ENCODE results near the gene KLK2.
A peak's percentile ranks its signal among the peaks of the same experiment; 100 is the strongest.
"Not testable (repeated sequence)": the region's sequence is repeated elsewhere in the genome, so short reads cannot be mapped to it uniquely, and the experiment has no call there.

The KLK2 gene

DNA sequence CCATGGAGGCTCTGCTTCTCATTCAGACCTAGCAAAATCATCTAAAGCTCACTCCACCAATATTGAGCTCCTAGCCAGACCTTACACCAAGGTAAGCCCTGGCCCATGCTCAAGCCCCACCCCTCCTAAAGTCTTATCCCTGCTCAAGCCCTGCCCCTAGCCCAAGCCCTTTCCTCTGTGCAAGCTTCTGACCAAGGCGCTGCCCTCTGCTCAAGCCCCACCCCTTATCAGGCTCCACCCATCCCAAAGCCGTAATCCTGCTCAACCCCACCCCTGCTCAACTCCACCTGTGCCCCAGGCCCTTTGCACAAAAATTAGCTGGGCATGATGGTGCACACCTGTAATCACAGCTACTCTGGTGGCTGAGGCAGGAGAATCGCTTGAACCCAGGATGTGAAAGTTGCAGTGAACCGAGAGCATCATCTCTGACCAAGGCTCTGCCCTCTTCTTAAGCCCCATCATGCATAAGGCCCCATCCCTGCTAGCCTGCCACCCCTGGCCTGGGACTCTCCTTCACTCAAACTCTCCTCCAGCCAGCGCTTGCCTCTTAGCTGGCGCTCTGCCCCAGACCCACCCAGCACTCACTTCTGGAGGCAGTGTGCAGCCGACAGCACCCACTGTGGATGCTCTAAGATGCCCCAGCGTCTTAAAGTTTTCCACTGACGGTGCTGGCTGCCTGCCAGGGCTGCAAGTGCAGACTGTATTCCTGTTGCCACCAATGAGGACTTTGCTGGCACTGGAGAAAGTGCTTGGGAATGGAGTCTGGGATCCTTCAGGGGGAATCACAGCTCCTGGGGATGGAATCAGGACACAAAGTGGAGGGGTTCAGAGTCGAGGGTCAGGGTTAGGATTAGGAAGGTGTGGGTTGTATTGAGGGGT, 21.5 kb downstream of the KLK2 start:
- DNase-seq (ENCODE audit: low read depth), result no peak

DNA sequence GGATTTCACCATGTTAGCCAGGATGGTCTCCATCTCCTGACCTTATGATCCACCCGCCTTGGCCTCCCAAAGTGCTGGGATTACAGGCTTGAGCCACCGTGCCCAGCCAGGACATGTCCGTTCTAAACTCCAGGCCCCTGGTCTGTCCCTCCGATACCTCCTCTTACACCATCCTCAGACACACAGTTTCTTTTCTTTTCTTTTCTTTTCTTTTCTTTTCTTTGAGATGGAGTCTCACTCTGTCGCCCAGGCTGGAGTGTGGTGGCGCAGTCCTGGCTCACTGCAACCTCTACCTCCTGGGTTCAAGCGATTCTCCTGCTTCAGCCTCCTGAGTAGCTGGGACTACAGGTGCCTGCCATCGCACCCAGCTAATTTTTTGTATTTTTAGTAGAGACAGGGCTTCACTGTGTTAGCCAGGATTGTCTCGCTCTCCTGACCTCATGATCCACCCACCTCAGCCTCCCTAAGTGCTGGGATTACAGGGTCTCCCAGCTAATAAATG, 22.9 kb downstream of the KLK2 start:
- not testable (repeated sequence) for DNase-seq (ENCODE audit: low read depth)

DNA sequence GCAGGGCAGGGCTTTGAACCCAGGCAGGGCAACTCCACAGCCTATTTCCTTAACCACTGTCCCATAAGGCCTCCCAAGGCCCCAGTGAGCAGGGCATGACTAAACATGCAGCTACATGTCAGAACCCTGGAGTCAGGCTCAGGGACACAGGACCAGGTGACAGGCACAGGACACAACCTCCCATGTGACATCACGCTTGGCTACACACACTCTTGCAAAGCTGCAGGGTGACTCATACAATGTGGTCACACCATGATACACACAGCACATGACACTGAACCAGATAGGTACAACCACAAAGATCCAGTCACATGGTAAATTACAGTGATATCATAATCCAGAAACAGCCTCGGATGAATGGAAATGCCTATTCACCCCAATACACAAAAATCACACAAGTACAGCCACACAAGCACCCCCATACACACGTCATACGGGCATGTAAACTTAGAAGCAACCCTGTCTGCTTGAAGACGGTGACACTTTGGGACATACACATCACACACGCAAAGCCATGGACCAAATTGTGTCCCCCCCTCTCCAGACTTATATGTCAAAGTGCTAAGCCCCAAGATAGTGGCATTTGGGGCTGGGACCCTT, 23.5 kb downstream of the KLK2 start:
- peak; percentile 57 for DNase-seq (ENCODE audit: low read depth)

DNA sequence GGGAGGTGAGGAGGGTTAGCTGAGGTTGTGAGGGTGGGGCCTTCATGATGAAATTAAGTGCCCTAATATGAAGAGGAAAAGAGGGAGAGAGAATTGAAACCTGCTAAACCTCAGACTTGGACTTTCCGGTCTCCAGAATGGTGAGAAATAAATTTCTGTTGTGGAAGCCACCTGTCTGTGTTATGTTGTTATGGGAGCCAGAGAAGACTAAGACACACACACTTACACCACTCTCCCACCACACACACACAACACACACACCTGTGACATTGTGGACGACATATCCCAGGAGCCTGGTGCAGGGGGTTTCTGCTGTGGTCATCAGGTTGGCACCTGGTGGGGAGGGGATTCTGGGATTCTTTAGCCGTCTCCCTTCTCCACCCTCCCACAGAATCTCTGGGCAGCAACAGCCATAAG, 24.0 kb downstream of the KLK2 start:
- no peak for DNase-seq (ENCODE audit: low read depth)

DNA sequence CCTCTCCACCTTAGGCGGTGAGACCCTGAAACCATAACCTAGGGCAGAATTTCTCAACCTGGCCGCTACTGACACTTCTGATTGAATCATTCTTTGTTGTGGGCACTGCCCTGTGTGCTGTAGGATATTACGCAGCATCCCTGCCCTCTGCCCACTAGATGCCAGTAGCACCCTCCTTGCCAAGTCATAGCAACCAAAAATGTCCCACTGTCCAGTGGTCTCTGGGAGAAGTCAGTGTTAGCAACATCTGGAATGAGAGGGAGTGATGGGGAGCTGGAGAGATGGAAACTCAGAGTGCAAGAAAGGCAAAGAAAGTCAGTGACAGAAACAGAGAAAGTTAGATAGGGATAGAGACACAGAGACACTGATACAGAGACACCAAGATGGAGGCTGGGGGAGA, 24.4 kb downstream of the KLK2 start:
- DNase-seq (ENCODE audit: low read depth), result no peak

DNA sequence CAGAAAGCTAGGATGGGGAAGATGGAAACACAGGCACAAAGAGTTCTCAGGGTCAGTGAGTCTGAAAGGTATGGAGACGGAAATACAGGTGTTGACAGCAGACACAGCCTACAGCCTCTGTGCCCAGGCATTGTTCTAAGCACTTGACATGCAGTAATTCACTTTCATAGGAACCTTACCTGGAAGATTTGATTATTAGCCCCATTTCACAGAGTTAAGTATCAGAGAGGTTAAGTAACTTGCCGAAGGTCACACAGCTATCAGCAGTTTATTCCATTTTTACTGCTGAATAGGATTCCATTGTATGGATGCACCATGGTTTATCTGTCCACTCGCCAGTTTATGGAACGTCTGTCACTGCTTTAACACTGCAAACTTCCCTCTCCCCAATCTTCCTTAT, 24.8 kb downstream of the KLK2 start:
- DNase-seq (ENCODE audit: low read depth), result no peak

DNA sequence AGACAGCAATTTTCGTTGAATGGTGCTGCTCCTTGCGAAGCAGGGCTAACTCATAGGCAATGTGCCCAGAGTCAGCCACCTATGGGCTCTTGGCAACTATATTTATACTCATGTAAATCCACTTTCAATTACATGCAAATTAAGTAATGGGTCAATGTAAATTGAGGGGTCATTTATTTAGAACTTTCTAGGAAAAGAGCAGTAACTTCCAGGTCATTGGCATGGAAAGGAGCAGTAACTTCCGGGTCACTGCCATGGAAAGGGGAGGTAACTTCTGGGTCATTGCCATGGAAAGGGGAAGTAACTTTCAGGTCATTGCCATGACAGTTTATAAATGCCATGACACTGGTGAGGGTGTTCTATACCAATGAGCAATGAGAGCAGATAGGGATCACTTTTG, 26.3 kb downstream of the KLK2 start:
- DNase-seq (ENCODE audit: low read depth), result no peak

DNA sequence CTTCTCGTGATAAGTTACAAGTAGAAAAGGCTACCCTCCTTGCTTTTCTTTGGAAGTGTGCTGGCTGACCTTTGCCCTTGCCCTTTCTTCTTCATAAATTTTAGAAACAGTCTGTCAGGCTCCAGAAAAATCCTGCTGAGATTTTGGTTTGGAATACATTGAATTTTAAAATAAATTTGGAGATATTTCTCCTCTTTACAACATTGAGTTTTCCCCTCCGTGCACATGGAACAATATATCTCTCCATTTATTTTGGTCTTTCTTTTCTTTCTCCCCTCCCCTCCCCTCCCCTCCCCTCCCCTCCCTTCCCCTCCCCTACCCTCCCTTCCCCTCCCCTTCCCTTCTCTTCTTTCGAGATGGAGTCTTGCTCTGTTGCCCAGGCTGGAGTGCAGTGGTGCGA, 29.4 kb downstream of the KLK2 start:
- no peak for DNase-seq (ENCODE audit: low read depth)

DNA sequence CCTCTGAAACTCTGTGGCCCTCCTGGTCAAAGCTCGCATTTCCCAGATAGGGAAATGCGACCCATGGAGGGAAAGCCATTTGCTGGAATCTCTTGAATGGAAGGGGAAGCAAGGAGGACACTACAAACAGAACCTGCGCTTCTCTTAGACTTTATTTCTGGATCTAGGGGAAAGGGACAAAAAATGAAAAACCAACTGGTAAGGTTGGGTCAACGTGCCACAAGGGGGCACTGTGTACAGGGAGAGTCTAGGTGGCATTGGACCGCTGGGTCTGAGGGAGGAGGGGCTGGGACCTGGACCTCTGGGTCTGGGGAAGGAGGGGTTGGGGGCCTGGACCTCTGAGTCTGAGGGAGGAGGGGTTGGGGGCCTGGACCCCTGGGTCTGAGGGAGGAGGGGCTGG, 33.0 kb downstream of the KLK2 start:
- DNase-seq (ENCODE audit: low read depth), result peak; percentile 26

DNA sequence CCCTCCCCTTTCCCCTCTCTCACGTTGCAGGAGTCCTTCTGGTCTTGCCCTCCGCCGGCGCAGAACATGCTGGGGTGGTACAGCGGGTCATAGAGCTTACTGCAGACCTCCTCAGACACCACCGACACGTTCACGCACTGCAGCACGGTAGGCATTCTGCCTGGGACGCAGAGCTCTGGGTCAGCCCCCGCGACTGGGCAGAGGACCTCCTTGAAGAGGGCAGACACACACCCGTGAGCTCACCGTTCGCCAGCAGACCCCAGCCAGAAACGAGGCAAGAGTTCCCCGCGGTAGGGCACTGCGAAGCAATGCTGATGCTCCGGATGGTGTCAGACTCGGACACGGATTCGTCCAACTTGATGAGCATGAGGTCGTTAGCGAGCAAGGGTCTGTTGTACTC, 35.1 kb downstream of the KLK2 start:
- DNase-seq (ENCODE audit: low read depth), result no peak

DNA sequence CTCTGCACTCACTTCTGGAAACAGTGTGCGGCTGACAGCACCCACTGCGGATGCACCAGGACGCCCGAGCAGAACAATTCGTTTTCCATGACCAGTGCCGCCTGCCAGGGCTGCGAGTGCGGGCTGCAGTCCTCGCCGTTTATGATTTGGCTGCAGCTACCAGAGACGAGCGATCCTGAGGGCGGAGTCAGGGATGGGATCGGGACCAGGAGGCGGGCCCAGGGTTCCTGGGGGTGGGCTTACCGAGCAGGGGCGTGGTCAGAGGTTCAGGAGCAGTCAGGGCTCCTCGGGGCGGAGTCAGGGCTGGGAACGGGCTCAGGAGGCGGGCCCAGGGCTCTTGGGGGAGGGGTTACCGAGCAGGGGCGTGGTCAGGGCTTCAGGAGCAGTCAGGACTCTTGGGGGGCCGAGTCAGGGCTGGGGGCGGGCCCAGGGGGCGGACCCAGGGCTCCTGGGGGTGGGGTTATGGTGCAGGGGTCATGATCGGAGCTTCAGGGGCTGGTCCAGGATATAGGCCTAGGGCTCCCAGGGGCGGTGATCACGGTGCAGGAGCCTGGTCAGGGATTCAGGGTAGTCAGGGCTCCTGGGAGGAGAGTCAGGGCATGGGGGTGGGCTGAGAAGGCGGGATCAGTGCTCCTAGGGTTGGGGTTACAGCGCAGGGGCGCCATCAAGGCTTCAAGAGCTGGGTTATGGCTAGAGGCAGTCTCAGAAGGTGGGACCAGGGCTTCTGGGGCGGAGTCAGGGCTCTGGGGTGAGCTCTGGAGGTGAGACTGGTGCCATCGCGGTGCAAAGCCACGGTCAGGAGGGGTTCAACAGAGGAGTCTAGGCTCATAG, 36.2 kb downstream of the KLK2 start:
- peak; percentile 47 for DNase-seq (ENCODE audit: low read depth)

DNA sequence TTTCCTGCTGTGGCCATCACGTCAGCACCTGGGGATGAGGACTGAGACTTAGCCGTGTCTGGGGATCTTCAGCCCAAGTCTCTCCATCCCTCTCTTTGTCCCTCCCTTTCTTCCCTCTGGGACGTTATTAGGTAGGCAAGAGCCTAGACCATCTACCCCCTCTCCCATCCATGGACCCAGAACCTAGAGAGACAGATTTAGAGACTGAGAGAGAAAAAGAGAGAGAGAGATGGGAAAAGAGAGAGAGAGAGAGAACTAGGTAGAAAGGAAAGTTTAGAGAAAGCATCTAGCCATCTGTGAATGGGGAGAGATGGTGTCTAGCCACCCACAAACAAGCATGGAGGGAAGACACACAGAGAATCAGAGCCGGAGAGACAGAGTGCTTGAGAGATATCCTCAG, 37.5 kb downstream of the KLK2 start:
- no peak for DNase-seq (ENCODE audit: low read depth)

DNA sequence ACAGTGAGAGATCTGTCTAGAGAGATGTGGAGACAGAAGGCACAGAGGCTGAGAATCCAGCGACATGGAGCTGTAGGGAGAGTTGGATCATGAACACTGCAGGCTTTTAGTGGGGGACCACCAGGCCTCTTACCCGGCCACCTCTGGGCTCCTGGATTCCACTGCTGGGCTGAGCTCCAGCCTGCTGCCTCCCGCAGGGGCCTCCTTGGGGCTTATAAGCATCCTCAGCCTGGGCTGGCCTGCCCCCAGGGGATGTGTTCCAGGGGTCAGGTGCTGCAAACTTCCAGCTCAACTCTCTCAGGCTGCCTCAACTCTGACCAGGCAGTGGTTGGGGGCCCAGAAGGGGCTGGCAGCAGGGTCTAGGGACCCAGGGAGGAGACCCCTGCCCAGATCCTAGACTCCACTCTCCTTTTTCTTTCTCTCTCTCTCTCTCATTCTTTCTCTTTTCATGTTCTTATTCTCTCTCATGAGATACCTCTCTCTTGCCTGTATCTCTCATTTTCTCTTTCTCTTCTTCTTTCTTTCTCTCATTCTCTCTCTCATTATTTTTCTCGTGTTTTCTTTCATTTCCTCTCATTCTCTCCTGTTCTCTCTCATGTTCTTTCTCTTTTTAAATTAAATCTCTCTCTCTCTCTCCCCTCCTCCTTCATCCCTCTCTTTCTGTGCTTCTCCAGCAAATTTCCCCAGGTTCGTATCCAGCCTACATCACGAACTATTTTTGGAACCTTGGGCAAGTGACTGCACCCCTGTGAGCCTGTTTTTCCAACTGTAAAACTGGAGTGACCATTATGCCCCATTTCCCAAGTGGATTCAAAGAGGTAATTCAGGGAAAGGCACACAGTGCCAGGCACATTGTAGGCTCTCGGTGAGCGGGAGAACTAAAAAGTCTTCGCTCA, 38.2 kb downstream of the KLK2 start, which contains the start of gene KLK4:
TSS of gene KLK4 (minus strand) at position 190 of the 896 bp plus-strand sequence. CDS start 657 bp downstream, outside the sequence.
- no peak for DNase-seq (ENCODE audit: low read depth)

DNA sequence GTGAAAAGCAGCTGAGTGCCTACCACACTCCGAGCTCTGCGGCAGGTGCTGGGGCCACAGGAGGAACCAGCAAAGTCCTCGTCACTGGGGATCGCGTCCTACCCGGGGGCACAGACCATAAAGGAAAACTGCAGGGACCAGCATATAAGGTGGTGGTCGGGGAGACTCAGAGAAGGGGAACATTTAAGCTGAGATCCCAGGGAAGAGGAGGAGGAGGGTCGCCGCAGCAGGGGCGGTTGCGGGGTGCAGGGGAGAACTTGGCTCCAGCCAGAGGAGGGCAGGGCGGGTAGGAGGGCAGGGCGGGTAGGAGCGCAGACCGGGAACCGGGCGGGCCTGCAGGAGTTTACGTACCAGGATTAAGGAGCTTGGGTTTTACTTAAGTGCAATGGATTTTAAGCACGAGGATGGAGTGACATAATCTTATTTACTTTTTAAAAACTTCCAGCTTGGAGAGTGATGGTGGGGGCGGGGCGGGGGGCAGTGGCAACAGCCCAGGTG, 38.9 kb downstream of the KLK2 start:
- no peak for DNase-seq (ENCODE audit: low read depth)

DNA sequence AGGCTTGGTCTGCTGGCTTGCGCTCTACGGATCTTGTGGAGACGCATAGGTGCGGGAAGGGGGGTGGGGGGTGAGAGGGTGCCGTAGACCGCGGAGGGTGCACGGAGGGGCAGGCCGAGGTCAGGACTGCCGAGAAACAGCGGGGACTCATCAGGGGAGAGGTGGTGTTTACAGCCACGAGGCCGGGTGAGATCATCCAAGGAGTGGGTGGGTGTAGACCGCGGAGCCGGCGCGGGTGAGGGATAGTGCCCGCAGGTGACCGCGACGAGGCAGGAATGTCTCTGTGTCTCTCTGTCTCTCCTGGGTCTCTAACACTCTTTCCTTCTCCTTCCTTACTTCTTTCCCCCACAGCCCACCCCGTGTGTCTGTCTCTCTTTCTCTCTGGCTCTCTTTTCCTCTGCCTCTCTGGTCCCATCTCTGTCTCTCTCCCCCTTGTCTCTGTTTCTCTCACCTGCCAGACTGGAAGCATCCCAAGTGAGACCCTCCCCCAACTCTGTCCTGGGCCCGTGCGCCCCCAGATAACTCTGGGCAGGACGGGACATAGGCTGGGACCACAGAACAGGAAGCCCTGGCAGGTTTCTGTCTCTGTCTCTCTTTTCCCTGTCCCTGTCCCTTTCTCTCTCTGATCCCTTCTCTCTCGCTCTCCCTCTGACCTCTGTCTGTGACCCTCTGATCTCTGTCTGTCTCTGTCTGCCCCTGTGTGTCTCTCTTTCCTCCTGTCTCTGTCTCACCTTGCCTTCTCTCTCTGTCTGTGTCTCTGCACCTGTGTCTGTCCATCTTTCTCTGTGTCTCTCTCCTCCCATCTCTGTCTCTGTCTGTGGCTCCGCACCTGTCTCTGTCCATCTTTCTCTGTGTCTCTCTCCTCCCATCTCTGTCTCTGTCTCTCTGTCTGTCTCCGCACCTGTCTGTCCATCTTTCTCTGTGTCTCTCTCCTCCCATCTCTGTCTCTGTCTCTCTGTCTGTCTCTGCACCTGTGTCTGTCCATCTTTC, 39.8 kb downstream of the KLK2 start:
- DNase-seq (ENCODE audit: low read depth), result no peak

DNA sequence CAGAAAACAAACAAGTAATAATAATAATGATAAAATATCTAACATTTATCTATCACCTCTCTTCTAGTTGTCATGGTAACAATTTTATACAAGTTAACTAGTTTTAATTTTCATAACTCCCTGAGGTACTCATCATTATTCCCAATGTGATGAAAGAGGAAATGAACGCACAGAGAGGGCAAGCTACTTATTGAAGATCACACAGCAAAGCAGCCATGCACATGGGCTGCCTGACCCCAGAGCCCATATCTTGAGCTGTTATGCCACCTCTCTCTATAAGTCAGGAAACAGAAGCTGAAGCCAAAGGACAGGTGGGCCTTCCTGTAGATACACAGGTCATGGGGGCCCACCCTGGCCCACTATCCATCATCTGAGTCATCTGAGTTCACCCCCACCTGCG, 42.8 kb downstream of the KLK2 start:
- DNase-seq (ENCODE audit: low read depth), result no peak

DNA sequence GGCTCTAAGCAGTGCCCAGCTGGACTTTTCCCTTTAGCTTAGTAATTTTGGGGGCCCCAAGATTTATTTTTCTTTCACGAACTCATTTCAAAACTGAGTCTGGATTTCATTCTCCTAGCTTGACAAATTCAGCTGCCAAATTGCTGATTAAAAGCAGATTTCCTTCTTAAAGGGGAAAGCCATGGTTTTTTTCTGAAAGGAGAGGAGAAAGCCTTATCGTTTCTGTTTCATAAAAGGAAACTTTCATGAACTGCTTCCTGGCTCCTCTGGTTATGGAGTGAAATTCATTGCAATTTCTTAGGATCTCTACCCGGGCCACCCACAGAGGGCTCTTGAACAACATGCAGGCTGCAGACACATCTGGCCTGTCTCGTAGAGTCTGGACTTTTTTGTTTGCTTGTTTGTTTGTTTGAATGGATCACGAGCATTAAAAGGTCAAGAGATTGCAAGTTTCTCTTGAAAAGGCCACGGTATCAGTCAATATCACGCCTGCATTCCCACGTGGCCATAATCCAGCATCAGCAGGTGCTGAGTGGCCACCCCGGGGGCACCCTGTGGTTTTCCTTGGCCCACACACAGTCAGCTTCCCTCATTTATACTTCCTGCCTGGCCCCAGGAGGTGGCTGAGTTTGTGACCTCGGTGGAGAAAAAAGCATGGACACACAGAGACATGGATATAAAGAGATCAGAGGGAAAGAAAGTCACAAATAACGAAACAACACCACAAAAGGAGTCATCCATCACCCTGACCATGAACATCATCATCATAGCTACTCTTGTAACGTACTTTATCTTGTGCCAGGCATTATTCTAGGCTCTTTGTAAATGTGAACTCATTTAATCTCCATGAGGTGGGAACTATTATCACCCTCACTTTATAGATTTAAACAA, 48.4 kb downstream of the KLK2 start:
- peak; percentile 17 for DNase-seq (ENCODE audit: low read depth)

DNA sequence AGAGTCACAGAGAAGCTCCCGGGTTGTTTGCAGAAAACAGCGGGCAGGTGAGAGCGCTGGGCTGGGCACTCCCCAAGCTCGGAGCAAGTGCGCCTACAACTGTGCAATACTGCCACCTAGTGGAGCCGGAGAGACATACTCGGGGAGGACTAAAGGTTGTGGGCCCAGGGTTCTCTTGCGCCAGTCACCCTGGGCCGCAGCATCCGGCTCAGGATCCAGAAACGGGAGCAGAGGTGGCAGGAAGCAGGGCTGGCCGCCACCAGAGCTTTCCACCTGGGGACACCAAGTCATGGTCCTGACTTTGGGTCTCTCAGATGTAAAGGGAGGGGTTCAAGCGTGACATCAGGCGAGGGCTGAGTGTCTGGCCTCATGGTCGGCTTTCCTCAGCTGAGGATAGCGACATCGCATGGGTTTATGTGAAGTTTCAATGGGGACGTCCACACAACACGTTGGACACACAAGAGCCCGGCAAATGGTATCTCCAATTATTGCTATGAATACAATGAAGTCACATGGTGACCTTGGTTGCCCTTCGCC, 49.1 kb downstream of the KLK2 start:
- DNase-seq (ENCODE audit: low read depth), result peak; percentile 82

DNA sequence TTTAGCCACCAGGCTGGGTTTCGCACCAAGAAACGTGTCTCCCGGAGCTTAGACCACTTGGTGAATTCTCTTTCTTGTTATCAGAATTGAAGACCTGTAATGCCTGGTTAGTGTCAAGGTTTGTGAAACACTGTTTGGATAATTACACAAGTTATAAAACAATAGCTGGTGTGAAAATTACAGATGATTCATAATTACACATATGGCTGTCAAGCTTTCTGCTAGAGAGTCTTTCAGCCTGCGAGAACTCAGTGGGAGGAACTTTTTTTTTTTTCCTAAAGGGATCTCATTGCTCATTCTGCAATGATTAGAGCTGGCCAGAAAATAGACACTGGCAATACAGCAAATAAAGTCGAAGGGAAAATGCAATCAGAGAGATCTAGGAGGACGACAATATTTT, 51.3 kb downstream of the KLK2 start:
- no peak for DNase-seq (ENCODE audit: low read depth)

Measured in ELR (cell line).